Measurements from ENCODE around the gene ZBTB4.

GRCh38 chr17:7435676-7436555 is 43.5 kb downstream of the ZBTB4 start:
- peak; percentile 16 for TF ChIP-seq REST (IDR thresholded peaks at IDR 0.05; ENCODE audit: insufficient replicate concordance, low read depth)
- TF ChIP-seq CTCF (IDR thresholded peaks at IDR 0.05; ENCODE audit: insufficient read depth, low read length), result no peak
- no peak; the same call in 1 of the 2 replicates for TF ChIP-seq POLR2AphosphoS5 (IDR thresholded peaks at IDR 0.05; ENCODE audit: low read depth)

Measured in HL-60 (cell line).